ENCODE data around the gene NDUFS2.
A peak's percentile ranks its signal among the peaks of the same experiment; 100 is the strongest.

GRCh38 chr1:161200992-161201835 is 953 bp upstream of the NDUFS2 start:
- TF ChIP-seq POLR2A (IDR thresholded peaks at IDR 0.05) (peak in 1 of 3 donors; percentile 4), CTCF (IDR thresholded peaks at IDR 0.05) (no peak)
